Stomach (tissue), 9 donors: Measurements from ENCODE around the gene PKD2L2. TPM values are rescaled to one million over a fixed set of nuclear protein-coding genes. Genes with fewer than 3 reads are reported as not detected.
A peak's percentile ranks its signal among the peaks of the same experiment; 100 is the strongest.

Experiments used
- DNase-seq, 2 donors: peaks; one replicate each; pipeline versions ENCODE4 v3.0.0 to v3.0.0-alpha.2; 2013 to 2019
- H3K27ac ChIP-seq, 5 donors: fragments of 200-600 bp in 4 of 5; sonication (generic) in 4 of 5; one replicate each; pipeline ENCODE4 v1.5.1; 2013 to 2019; ENCODE audit warnings: mild to moderate bottlenecking in 1 of 5, moderate library complexity in 1 of 5
- H3K27me3 ChIP-seq, 3 donors: fragments of 200-600 bp; sonication (generic); one replicate each; pipeline ENCODE4 v1.5.1; 2017 to 2019; ENCODE audit warnings: mixed run types in 1 of 3
- H3K36me3 ChIP-seq, 4 donors: fragments of 200-600 bp; sonication (generic); 1 replicate in 3 of 4; 2 replicates in 1 of 4; pipeline ENCODE4 v1.5.1; 2016 to 2019
- H3K4me1 ChIP-seq, 4 donors: fragments of 200-600 bp; sonication (generic); one replicate each; pipeline ENCODE4 v1.5.1; 2016 to 2019
- H3K4me3 ChIP-seq, 4 donors: fragments of 200-600 bp; sonication (generic) in 3 of 4; one replicate each; pipeline ENCODE4 v1.5.1; 2016 to 2019; ENCODE audit warnings: mild to moderate bottlenecking in 1 of 4
- H3K9me3 ChIP-seq, 4 donors: fragments of 200-600 bp; sonication (generic); one replicate each; pipeline ENCODE4 v1.5.1; 2016 to 2019
- CTCF ChIP-seq, 7 experiments: fragments of 450-650 bp in 4 of 7; fragments of 200-600 bp in 3 of 7; sonication (generic) in 3 of 7; IDR thresholded peaks; one replicate each; pipeline ENCODE4 v1.5.1; 2016 to 2019; ENCODE audit warnings: antibody characterized with exemption in 7 of 7, control low read depth in 2 of 7, mild to moderate bottlenecking in 1 of 7
- EP300 ChIP-seq: sonication (generic); formaldehyde crosslinking; IDR thresholded peaks from one replicate; pipeline ENCODE4 v1.6.1; 2017; ENCODE audit warnings: antibody characterized with exemption
- POLR2A ChIP-seq, 4 donors: fragments of 450-650 bp; IDR thresholded peaks; one replicate each; pipeline ENCODE4 v1.6.1; 2016; ENCODE audit warnings: antibody characterized with exemption in 4 of 4, control low read depth in 2 of 4, mild to moderate bottlenecking in 1 of 4, moderate library complexity in 1 of 4
- POLR2AphosphoS5 ChIP-seq, 3 donors: sonication (generic); formaldehyde crosslinking; IDR thresholded peaks; one replicate each; pipeline ENCODE4 v1.6.1; 2016; ENCODE audit warnings: antibody characterized with exemption in 3 of 3
- WGBS, 5 donors: extraction: QIAGEN DNeasy Blood & Tissue Kit in 3 of 5; methylation state at CpG; one replicate each; pipeline versions ENCODE4 v1.1.5 to v1.1.7; 2013 to 2018; 5-methylcytosine and 5-hydroxymethylcytosine counted together
- intact Hi-C: fragments of 100-400 bp; cut with DNase I; formaldehyde crosslinking; loops from one replicate; pipeline ENCODE4 v1.15.1; 2023; ENCODE audit warnings: low total_unique reads
- polyA plus RNA-seq, 3 donors: library from polyadenylated mRNA; stranded (reverse); fragments of 200-250 nt; gene quantifications; one replicate each; pipeline ENCODE4 v1.2.3, GENCODE V29; 2013
- total RNA-seq, 5 donors: library from RNA; depleted of rRNA; stranded (reverse); fragments of >200 nt; gene quantifications; one replicate each; pipeline versions ENCODE4 v1.1.0 to v1.2.3, GENCODE V29; 2014 to 2016
- donor health status: healthy with polysubstance abuse.
- donor health status: Bipolar disorder and iron deficiency.
- donor health status: healthy.

The PKD2L2 gene
- total and polyA plus RNA-seq, 8 donors, result not detected

GRCh38 chr5:137916923-137917322 is 27.7 kb downstream of the PKD2L2 start:
- no peak overlapping the region for H3K27ac ChIP-seq
- no peak overlapping the region for H3K4me3 ChIP-seq
- H3K9me3 ChIP-seq, result peaks cover 0 to 16% (median 10%) of the 10 kb centered on the region in 4 donors
- H3K27me3 ChIP-seq, result no peaks in the 10 kb centered on the region
- no peaks in the 10 kb centered on the region for H3K36me3 ChIP-seq
- WGBS, 5 donors, result 47 to 100% (median 100%) methylated on average over 1 of the region's 1 CpG
- TF ChIP-seq POLR2A (IDR thresholded peaks at IDR 0.05) (no peak), POLR2AphosphoS5 (IDR thresholded peaks at IDR 0.05) (no peak), CTCF (IDR thresholded peaks at IDR 0.05) (no peak), EP300 (no peak)
- intact Hi-C loops, result no loop called here
- no peaks in the 10 kb centered on the region for H3K4me1 ChIP-seq
- DNase-seq, result no peak

- DNase-seq, result no peak
- intact Hi-C loops, result no loop called here
- Histone ChIP-seq H3K9me3 (no peaks in the 10 kb centered on the region), H3K27ac (no peak overlapping the region), H3K36me3 (peaks cover 0 to 4% (median 0%) of the 10 kb centered on the region in 4 donors), H3K4me3 (no peak overlapping the region), H3K27me3 (no peaks in the 10 kb centered on the region), H3K4me1 (peaks cover 0 to 7% (median 0%) of the 10 kb centered on the region in 4 donors)
- WGBS, 5 donors, result 44 to 61% (median 56%) methylated on average over 3 of the region's 3 CpGs
- TF ChIP-seq POLR2AphosphoS5 (IDR thresholded peaks at IDR 0.05) (no peak), POLR2A (IDR thresholded peaks at IDR 0.05) (no peak), EP300 (no peak), CTCF (IDR thresholded peaks at IDR 0.05) (no peak)
Measured at GRCh38 chr5:137921931-137922330, 32.7 kb downstream of the PKD2L2 start.

- Histone ChIP-seq H3K4me1 (peaks cover 0 to 7% (median 0%) of the 10 kb centered on the region in 4 donors), H3K9me3 (no peaks in the 10 kb centered on the region), H3K27ac (no peak overlapping the region), H3K36me3 (peaks cover 0 to 17% (median 12%) of the 10 kb centered on the region in 4 donors), H3K27me3 (no peaks in the 10 kb centered on the region), H3K4me3 (no peak overlapping the region)
- 39 to 52% (median 42%) methylated on average over 4 of the region's 4 CpGs for WGBS, 5 donors
- TF ChIP-seq POLR2AphosphoS5 (IDR thresholded peaks at IDR 0.05) (no peak), POLR2A (IDR thresholded peaks at IDR 0.05) (no peak), CTCF (IDR thresholded peaks at IDR 0.05) (no peak), EP300 (no peak)
- peak in 1 of 2 donors; percentile 12 for DNase-seq
- intact Hi-C loops, result no loop called here
Measured at GRCh38 chr5:137923856-137924255, 34.6 kb downstream of the PKD2L2 start.

GRCh38 chr5:137932800-137933199 is 43.5 kb downstream of the PKD2L2 start:
- Histone ChIP-seq H3K9me3 (no peaks in the 10 kb centered on the region), H3K4me3 (no peak overlapping the region), H3K36me3 (peaks cover 0 to 28% (median 24%) of the 10 kb centered on the region in 4 donors), H3K27ac (peak overlapping the region in 1 of 5 donors; percentile 30), H3K27me3 (no peaks in the 10 kb centered on the region), H3K4me1 (peaks cover 0 to 15% (median 8%) of the 10 kb centered on the region in 4 donors)
- no peak for DNase-seq
- WGBS, 5 donors, result 63 to 64% (median 63%) methylated on average over 3 of the region's 3 CpGs
- no peak for TF ChIP-seq EP300
- TF ChIP-seq POLR2AphosphoS5 (IDR thresholded peaks at IDR 0.05), result no peak
- TF ChIP-seq POLR2A (IDR thresholded peaks at IDR 0.05), result no peak
- TF ChIP-seq CTCF (IDR thresholded peaks at IDR 0.05), result no peak
- intact Hi-C loops, result no loop called here
